ENCODE results near the gene CHPT1. TPM values are rescaled to one million over a fixed set of nuclear protein-coding genes. Genes with fewer than 3 reads are reported as not detected.

Gene CHPT1
- polyA plus RNA-seq, 1 donor from 2014 or later: 20.5 TPM

DNA sequence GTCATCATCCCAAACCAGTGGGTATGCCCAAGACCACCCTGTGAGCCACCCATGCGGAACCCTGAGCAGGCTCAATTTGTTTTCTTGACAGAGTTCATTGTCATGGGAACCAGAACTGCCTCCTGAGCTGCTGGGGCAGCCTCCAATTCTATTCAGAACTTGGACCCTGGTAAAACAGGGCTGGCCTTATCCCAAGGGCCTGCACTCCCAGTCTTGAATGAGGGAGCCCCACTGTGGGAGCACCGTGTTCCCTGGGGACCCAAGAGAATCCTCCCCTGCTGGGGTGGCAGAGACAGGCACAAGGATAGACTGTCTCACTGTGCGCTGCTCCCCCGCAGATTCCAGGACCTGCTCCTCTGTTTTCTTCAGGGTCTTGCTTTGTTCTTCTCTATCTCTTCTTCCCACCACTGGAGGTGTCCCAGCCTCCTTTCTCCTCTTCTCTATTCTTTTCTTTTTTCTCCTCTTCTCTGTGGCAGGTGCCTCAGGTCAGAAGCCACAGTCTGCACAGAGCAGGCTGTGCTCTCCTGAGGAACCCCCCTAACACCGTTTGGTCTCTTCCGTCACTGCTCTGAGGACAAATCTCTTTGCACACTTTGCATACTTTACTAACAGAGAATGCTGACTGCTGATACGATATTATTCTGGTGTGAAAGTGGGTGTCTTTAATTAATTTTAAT is 31.2 kb upstream of the CHPT1 start:
- Histone ChIP-seq H3K4me3 (ENCODE audit: low read length) (no peak overlapping the region), H3K9me3 (ENCODE audit: low read length) (no peaks in the 10 kb centered on the region), H3F3A (ENCODE audit: insufficient read depth, low read length, poor library complexity, severe bottlenecking) (no peaks in the 10 kb centered on the region), H3K27ac (ENCODE audit: low read length) (no peak overlapping the region), H3K27me3 (ENCODE audit: insufficient read depth, low read depth, low read length) (no peaks in the 10 kb centered on the region), H3K9ac (ENCODE audit: low read length) (no peak overlapping the region), H3K9me2 (ENCODE audit: insufficient read depth, low read length) (no peaks in the 10 kb centered on the region), H3K36me3 (ENCODE audit: insufficient read depth, low read length) (no peaks in the 10 kb centered on the region), H3K4me2 (ENCODE audit: low read length) (no peak overlapping the region), H4K20me1 (ENCODE audit: insufficient read depth) (no peaks in the 10 kb centered on the region), H2AFZ (ENCODE audit: low read depth, low read length) (no peak overlapping the region), H3K79me2 (replicated peaks; ENCODE audit: insufficient read depth, low read length) (no peaks in the 10 kb centered on the region)
- TF ChIP-seq SMC3 (conservative IDR thresholded peaks at IDR 0.05; ENCODE audit: poor library complexity) (no peak), EZH2 (IDR thresholded peaks at IDR 0.05; ENCODE audit: borderline replicate concordance, insufficient read depth, low read length, poor library complexity, severe bottlenecking) (no peak), EP300 (conservative IDR thresholded peaks at IDR 0.05; ENCODE audit: poor library complexity, severe bottlenecking) (no peak), RAD21 (conservative IDR thresholded peaks at IDR 0.05) (no peak), MXI1 (conservative IDR thresholded peaks at IDR 0.05; ENCODE audit: poor library complexity, severe bottlenecking) (no peak), TAF1 (IDR thresholded peaks at IDR 0.05; ENCODE audit: low read depth) (no peak)
- TF ChIP-seq, protein P1, sequence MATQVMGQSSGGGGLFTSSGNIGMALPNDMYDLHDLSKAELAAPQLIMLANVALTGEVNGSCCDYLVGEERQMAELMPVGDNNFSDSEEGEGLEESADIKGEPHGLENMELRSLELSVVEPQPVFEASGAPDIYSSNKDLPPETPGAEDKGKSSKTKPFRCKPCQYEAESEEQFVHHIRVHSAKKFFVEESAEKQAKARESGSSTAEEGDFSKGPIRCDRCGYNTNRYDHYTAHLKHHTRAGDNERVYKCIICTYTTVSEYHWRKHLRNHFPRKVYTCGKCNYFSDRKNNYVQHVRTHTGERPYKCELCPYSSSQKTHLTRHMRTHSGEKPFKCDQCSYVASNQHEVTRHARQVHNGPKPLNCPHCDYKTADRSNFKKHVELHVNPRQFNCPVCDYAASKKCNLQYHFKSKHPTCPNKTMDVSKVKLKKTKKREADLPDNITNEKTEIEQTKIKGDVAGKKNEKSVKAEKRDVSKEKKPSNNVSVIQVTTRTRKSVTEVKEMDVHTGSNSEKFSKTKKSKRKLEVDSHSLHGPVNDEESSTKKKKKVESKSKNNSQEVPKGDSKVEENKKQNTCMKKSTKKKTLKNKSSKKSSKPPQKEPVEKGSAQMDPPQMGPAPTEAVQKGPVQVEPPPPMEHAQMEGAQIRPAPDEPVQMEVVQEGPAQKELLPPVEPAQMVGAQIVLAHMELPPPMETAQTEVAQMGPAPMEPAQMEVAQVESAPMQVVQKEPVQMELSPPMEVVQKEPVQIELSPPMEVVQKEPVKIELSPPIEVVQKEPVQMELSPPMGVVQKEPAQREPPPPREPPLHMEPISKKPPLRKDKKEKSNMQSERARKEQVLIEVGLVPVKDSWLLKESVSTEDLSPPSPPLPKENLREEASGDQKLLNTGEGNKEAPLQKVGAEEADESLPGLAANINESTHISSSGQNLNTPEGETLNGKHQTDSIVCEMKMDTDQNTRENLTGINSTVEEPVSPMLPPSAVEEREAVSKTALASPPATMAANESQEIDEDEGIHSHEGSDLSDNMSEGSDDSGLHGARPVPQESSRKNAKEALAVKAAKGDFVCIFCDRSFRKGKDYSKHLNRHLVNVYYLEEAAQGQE (IDR thresholded peaks at IDR 0.05; ENCODE audit: borderline replicate concordance): no peak

DNA sequence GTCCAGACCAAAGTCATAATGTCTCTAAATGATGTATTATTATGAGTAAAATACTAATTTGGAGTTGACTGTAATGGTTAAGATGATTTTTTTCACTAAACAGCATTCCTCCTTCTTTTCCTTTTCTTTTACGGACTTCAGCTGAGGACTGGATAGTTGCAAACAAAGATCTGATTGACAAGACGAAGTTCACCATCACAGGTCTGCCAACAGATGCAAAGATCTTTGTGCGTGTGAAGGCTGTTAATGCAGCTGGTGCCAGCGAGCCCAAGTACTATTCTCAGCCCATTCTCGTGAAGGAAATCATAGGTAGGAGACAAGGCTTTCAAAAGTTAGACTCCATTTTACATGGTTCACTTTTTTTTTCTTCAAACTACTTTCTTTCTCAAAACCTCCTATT is 29.8 kb upstream of the CHPT1 start:
- Histone ChIP-seq H3F3A (ENCODE audit: insufficient read depth, low read length, poor library complexity, severe bottlenecking) (no peaks in the 10 kb centered on the region), H3K36me3 (ENCODE audit: insufficient read depth, low read length) (no peaks in the 10 kb centered on the region), H3K27ac (ENCODE audit: low read length) (no peak overlapping the region), H3K9me3 (ENCODE audit: low read length) (no peaks in the 10 kb centered on the region), H3K9ac (ENCODE audit: low read length) (no peak overlapping the region), H3K27me3 (ENCODE audit: insufficient read depth, low read depth, low read length) (no peaks in the 10 kb centered on the region), H3K9me2 (ENCODE audit: insufficient read depth, low read length) (no peaks in the 10 kb centered on the region), H2AFZ (ENCODE audit: low read depth, low read length) (no peak overlapping the region), H3K4me3 (ENCODE audit: low read length) (no peak overlapping the region), H4K20me1 (ENCODE audit: insufficient read depth) (no peaks in the 10 kb centered on the region), H3K4me2 (ENCODE audit: low read length) (no peak overlapping the region), H3K79me2 (replicated peaks; ENCODE audit: insufficient read depth, low read length) (no peaks in the 10 kb centered on the region)
- TF ChIP-seq POLR2AphosphoS5 (IDR thresholded peaks at IDR 0.05): no peak

DNA sequence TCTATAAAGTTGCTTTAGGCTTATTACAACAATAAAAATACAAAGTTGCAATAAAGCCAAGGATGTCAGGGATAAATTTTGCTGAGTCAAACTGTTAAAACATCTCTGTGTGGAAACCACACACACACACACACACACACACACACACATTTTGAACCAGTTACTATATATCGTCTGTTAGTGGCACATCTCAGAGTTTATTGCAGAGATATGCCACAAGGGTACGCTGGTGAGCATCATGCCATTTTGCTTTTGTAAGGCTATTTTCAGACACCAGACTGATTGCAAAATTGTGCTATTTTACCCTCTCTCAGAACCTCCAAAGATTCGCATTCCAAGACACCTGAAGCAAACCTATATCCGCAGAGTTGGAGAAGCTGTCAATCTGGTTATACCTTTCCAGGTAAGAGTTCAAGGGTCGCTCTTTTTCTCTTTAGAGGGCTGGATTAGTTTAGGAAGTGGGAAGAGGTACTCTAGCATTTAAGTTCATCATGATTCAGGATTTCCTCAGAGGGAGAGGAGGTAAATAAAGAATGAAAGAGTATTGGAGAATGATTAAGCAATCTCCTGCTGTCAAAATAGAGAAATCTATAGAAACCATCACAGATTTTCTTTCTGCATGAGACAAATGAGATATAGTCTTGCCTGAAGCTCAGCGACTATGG is 27.3 kb upstream of the CHPT1 start:
- Histone ChIP-seq H3K9me2 (ENCODE audit: insufficient read depth, low read length) (no peaks in the 10 kb centered on the region), H3K4me3 (ENCODE audit: low read length) (no peak overlapping the region), H3K9me3 (ENCODE audit: low read length) (no peaks in the 10 kb centered on the region), H2AFZ (ENCODE audit: low read depth, low read length) (no peak overlapping the region), H3K79me2 (replicated peaks; ENCODE audit: insufficient read depth, low read length) (no peaks in the 10 kb centered on the region), H3F3A (ENCODE audit: insufficient read depth, low read length, poor library complexity, severe bottlenecking) (no peaks in the 10 kb centered on the region), H3K27me3 (ENCODE audit: insufficient read depth, low read depth, low read length) (no peaks in the 10 kb centered on the region), H3K9ac (ENCODE audit: low read length) (no peak overlapping the region), H3K36me3 (ENCODE audit: insufficient read depth, low read length) (no peaks in the 10 kb centered on the region), H3K27ac (ENCODE audit: low read length) (no peak overlapping the region), H4K20me1 (ENCODE audit: insufficient read depth) (no peaks in the 10 kb centered on the region), H3K4me2 (ENCODE audit: low read length) (no peak overlapping the region)
- TF ChIP-seq CTCF (IDR thresholded peaks at IDR 0.05; ENCODE audit: poor library complexity, severe bottlenecking) (peak; percentile 19), SMC3 (conservative IDR thresholded peaks at IDR 0.05; ENCODE audit: poor library complexity) (no peak), TAF1 (IDR thresholded peaks at IDR 0.05; ENCODE audit: low read depth) (no peak)
